ENCODE measurements around the gene ZFAND2B. TPM values are rescaled to one million over a fixed set of nuclear protein-coding genes. Genes with fewer than 3 reads are reported as not detected.

Gene ZFAND2B
- total RNA-seq, 2 experiments from 2014 or later: 65.9 to 67.4 TPM

DNA sequence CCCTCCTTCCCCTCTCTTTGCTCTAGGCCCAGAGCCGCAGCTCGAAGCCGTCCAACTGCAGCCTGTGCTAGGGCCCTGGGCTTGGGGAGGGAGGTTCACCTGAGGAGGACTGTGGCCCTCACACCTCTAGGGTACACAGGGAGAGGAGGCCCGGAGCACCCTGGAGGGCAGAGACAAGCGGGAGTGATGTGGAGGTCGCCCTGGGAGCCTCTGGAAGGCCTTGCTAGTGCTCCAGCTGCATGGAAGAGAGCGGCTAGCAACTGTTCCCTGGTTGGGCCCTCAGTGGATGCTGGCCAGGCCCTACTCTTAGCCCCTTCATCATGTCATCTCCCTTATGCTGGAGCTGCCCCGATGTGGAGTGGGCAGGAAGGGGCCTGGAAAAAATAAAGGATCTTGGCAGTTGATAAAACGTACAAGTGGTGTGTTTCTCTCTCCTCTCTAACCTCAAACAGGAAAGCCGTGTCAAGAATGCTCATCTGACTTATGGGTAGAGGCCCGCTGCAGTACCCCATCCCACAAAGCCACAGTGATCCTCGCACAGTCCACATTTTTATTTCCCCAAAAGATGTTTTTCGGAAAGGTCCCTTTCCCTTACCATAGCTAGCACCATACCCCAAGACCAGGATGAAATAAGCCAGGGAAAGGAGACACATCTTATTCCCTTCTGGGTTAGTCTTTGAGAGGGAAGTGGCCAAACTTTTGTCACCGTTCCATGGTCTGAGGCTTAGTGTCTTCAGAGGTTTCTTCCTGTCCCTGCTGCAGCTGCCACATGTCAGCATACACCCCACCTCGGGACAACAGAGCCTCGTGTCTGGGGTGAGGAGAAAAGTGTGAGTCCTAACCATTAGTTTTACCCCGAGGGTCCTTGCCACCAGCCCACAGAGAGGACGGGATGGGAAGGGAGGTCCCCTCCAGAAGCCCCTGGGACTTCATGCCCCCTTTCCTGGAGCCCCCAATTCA is 2.9 kb downstream of the ZFAND2B start:
- Mint-ChIP-seq H3K27ac (peak overlapping the region; percentile 93), H3K4me1 (ENCODE audit: low read depth) (peaks cover 47% of the 10 kb centered on the region), H3K9me3 (no peaks in the 10 kb centered on the region), H3K27me3 (no peaks in the 10 kb centered on the region), H3K4me3 (peak overlapping the region; percentile 90), H3K36me3 (ENCODE audit: low read depth) (peaks cover 26% of the 10 kb centered on the region)
- H3K4me3 ChIP-seq (ENCODE audit: low read length): no peak overlapping the region
- ChIA-PET CTCF (interaction anchor here (1.3 to 4.2 kb wide), 2 partner anchors 50 to 85 kb away, joined by 6 to 32 read pairs; partner anchors contain the start of gene NHEJ1), POLR2A (interaction anchor here (0.7 to 4.8 kb wide), 4 partner anchors 34 to 50 kb away, joined by 3 to 139 read pairs (median 6); partner anchors contain the start of genes CNPPD1, GLB1L, RETREG2 and STK16)
- TF ChIP-seq, protein P1, sequence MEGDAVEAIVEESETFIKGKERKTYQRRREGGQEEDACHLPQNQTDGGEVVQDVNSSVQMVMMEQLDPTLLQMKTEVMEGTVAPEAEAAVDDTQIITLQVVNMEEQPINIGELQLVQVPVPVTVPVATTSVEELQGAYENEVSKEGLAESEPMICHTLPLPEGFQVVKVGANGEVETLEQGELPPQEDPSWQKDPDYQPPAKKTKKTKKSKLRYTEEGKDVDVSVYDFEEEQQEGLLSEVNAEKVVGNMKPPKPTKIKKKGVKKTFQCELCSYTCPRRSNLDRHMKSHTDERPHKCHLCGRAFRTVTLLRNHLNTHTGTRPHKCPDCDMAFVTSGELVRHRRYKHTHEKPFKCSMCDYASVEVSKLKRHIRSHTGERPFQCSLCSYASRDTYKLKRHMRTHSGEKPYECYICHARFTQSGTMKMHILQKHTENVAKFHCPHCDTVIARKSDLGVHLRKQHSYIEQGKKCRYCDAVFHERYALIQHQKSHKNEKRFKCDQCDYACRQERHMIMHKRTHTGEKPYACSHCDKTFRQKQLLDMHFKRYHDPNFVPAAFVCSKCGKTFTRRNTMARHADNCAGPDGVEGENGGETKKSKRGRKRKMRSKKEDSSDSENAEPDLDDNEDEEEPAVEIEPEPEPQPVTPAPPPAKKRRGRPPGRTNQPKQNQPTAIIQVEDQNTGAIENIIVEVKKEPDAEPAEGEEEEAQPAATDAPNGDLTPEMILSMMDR (IDR thresholded peaks at IDR 0.05): no peak
- H3K27ac ChIP-seq (ENCODE audit: low read depth in 1 of 2, low read length in 2 of 2): peak overlapping the region in 1 of 2 donors; percentile 28
- peaks cover 53% of the 10 kb centered on the region for H3K4me1 ChIP-seq (ENCODE audit: insufficient read depth, low read length)
- no peaks in the 10 kb centered on the region for H3K9me3 ChIP-seq (ENCODE audit: control insufficient read depth in 1 of 2, insufficient read depth in 1 of 2, low read length in 2 of 2)
- intact Hi-C loops (cut with DNase I, micrococcal nuclease): loop anchor here in 1 of 2 experiments (5.0 to 10.0 kb wide), 3 partner anchors 152 to 335 kb away; partner anchors contain the start of genes CHPF, DNPEP and TMEM198
- peaks cover 21% of the 10 kb centered on the region for H3K36me3 ChIP-seq (ENCODE audit: insufficient read depth, low read length)
- DNase-seq: peak in 2 of 14 experiments; percentile 9 to 11
- H3K27me3 ChIP-seq (ENCODE audit: control insufficient read depth in 1 of 2, insufficient read depth in 2 of 2, low read length in 2 of 2): no peaks in the 10 kb centered on the region
- ATAC-seq (ENCODE audit: poor library complexity): no peak

DNA sequence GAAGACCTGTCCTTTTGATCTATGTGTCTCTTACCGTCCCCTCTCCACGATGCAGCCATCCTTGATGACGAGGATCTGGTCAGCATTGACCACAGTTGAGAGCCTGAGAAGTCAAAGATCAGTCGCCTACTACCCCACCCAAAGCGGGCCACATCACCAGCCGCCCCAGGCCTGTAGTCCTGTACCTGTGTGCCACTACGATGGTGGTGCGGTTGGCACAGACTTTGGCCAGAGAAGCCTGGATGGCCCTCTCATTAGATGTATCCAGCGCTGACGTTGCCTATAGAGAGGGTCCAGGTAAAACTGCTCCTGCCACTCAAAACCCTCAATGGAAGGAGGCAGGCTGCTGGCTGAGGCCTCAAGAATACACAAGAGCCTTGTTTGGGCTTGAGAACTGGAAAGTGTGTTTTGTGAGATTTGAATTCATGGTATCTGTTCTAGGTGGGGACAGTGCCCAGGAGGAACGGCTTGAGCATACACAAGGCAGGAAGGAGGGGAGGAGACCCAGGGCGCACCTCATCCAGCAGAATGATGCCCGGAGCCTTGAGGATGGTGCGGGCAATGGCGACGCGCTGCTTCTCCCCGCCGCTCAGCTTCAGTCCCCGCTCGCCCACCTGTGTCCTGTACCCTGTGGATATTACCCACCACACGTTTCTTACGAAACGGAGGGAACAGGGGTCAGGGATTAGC is 3.8 kb downstream of the ZFAND2B start:
- peak overlapping the region in 1 of 2 donors; percentile 28 for H3K27ac ChIP-seq (ENCODE audit: low read depth in 1 of 2, low read length in 2 of 2)
- H3K27me3 ChIP-seq (ENCODE audit: control insufficient read depth in 1 of 2, insufficient read depth in 2 of 2, low read length in 2 of 2): no peaks in the 10 kb centered on the region
- peak overlapping the region; percentile 30 for H3K4me3 Mint-ChIP-seq
- peak overlapping the region; percentile 93 for H3K27ac Mint-ChIP-seq
- ChIA-PET CTCF (no interaction called here), POLR2A (interaction anchor here (4.8 kb wide), 1 partner anchor 35 kb away, joined by 139 read pairs; the partner anchor contains the start of genes CNPPD1 and RETREG2)
- H3K36me3 ChIP-seq (ENCODE audit: insufficient read depth, low read length): peaks cover 21% of the 10 kb centered on the region
- intact Hi-C loops (cut with DNase I, micrococcal nuclease): loop anchor here in 1 of 2 experiments (5.0 kb wide), 1 partner anchor 153 kb away; no protein-coding TSS in a partner anchor
- no peaks in the 10 kb centered on the region for H3K9me3 Mint-ChIP-seq
- peaks cover 30% of the 10 kb centered on the region for H3K36me3 Mint-ChIP-seq (ENCODE audit: low read depth)
- ATAC-seq (ENCODE audit: poor library complexity): no peak
- no peaks in the 10 kb centered on the region for H3K9me3 ChIP-seq (ENCODE audit: control insufficient read depth in 1 of 2, insufficient read depth in 1 of 2, low read length in 2 of 2)
- DNase-seq: peak in 1 of 14 experiments; percentile 20
- peaks cover 47% of the 10 kb centered on the region for H3K4me1 Mint-ChIP-seq (ENCODE audit: low read depth)
- TF ChIP-seq, protein P1 (IDR thresholded peaks at IDR 0.05): no peak
- no peaks in the 10 kb centered on the region for H3K27me3 Mint-ChIP-seq
- H3K4me3 ChIP-seq (ENCODE audit: low read length): no peak overlapping the region
- peaks cover 53% of the 10 kb centered on the region for H3K4me1 ChIP-seq (ENCODE audit: insufficient read depth, low read length)

DNA sequence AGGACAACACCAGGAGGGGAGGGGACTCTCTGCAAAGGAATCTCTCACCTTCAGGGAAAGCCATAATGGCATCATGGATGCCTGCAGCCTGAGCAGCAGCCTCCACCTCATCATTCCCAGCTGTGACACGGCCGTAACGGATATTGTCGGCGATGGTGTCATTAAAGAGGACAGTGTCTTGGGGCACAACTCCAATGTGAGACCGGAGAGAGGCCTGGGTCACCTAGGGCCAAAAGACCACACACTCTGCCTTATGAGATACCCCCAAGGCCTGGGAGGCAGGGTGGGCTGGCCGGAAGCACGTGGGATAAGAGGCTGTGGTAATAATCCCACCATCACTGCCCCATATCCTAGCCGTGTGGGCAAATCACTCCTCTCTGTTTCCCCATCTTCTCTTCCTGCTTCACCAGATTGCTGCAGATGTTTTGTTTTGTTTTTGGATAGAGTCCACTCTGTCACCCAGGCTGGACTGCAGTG is 4.3 kb downstream of the ZFAND2B start:
- peaks cover 50% of the 10 kb centered on the region for H3K4me1 ChIP-seq (ENCODE audit: insufficient read depth, low read length)
- ChIA-PET POLR2A (interaction anchor here (0.5 to 1.9 kb wide), 14 partner anchors 10 to 518 kb away, joined by 3 to 39 read pairs (median 4); partner anchors contain the start of genes ANKZF1, ATG9A, CNPPD1 and DNAJB2), CTCF (interaction anchor here (0.6 to 2.9 kb wide), 17 partner anchors 10 to 822 kb away, joined by 3 to 32 read pairs (median 6); partner anchors contain the start of genes CNPPD1, NHEJ1 and TUBA4A)
- H3K36me3 Mint-ChIP-seq (ENCODE audit: low read depth): peaks cover 30% of the 10 kb centered on the region
- H3K9me3 ChIP-seq (ENCODE audit: control insufficient read depth in 1 of 2, insufficient read depth in 1 of 2, low read length in 2 of 2): no peaks in the 10 kb centered on the region
- ATAC-seq (ENCODE audit: poor library complexity) (no peak), DNase-seq (peak in 1 of 14 experiments; percentile 20)
- H3K27ac ChIP-seq (ENCODE audit: low read depth in 1 of 2, low read length in 2 of 2): peak overlapping the region in 1 of 2 donors; percentile 5
- peak overlapping the region; percentile 15 for H3K4me3 ChIP-seq (ENCODE audit: low read length)
- no peaks in the 10 kb centered on the region for H3K27me3 Mint-ChIP-seq
- H3K4me1 Mint-ChIP-seq (ENCODE audit: low read depth): peaks cover 46% of the 10 kb centered on the region
- intact Hi-C loops (cut with DNase I, micrococcal nuclease): loop anchor here (1.0 to 5.0 kb wide), 5 partner anchors 34 to 154 kb away; partner anchors contain the start of genes NHEJ1 (in 2 of the 2) and CNPPD1 (in 1 of the 2)
- peak overlapping the region; percentile 91 for H3K27ac Mint-ChIP-seq
- peaks cover 21% of the 10 kb centered on the region for H3K36me3 ChIP-seq (ENCODE audit: insufficient read depth, low read length)
- H3K4me3 Mint-ChIP-seq: peak overlapping the region; percentile 62
- H3K9me3 Mint-ChIP-seq: no peaks in the 10 kb centered on the region
- TF ChIP-seq, protein P1 (IDR thresholded peaks at IDR 0.05): no peak
- H3K27me3 ChIP-seq (ENCODE audit: control insufficient read depth in 1 of 2, insufficient read depth in 2 of 2, low read length in 2 of 2): no peaks in the 10 kb centered on the region
